Choroid plexus epithelial cell (primary cell): Measurements from ENCODE around the gene CMIP.

Experiments used
- DNase-seq: peaks from one replicate; pipeline ENCODE4 v3.0.0-alpha.2; 2010; ENCODE audit warnings: low read depth
- H3K4me3 ChIP-seq: 2 replicates; pipeline ENCODE4 v1.5.1; 2011; ENCODE audit warnings: low read depth, mild to moderate bottlenecking, control low read depth, low read length, moderate library complexity
- CTCF ChIP-seq: conservative IDR thresholded peaks from 2 replicates; pipeline ENCODE4 v1.5.1; 2011; ENCODE audit warnings: low read depth, mild to moderate bottlenecking, control low read depth, inconsistent platforms, low read length, moderate library complexity

Gene CMIP

GRCh38 chr16:81485824-81486539, 41.4 kb downstream of the CMIP start:
- no peak for TF ChIP-seq CTCF
- H3K4me3 ChIP-seq: no peak overlapping the region

GRCh38 chr16:81486540-81487061, 42.0 kb downstream of the CMIP start:
- no peak overlapping the region for H3K4me3 ChIP-seq
- peak; percentile 93 for DNase-seq
- no peak for TF ChIP-seq CTCF

More at GRCh38 chr16:81485824-81486539, 41.4 kb downstream of the CMIP start:
- DNase-seq: peak; percentile 34

GRCh38 chr16:81487301-81487720, 42.7 kb downstream of the CMIP start:
- TF ChIP-seq CTCF: no peak

GRCh38 chr16:81488687-81489411, 44.2 kb downstream of the CMIP start:
- DNase-seq: no peak
- no peak for TF ChIP-seq CTCF
- H3K4me3 ChIP-seq: no peak overlapping the region

More at GRCh38 chr16:81487301-81487720, 42.7 kb downstream of the CMIP start:
- H3K4me3 ChIP-seq: no peak overlapping the region
- DNase-seq: peak; percentile 56

- no peak for TF ChIP-seq CTCF
- H3K4me3 ChIP-seq: no peak overlapping the region
Observed at GRCh38 chr16:81489547-81490267, 45.1 kb downstream of the CMIP start.

GRCh38 chr16:81491541-81492188, 47.1 kb downstream of the CMIP start:
- DNase-seq: no peak
- H3K4me3 ChIP-seq: no peak overlapping the region
- no peak for TF ChIP-seq CTCF

More at GRCh38 chr16:81489547-81490267, 45.1 kb downstream of the CMIP start:
- DNase-seq: no peak
